GM23248 (cell line): ENCODE data around the gene TMIGD1. TPM values are rescaled to one million over a fixed set of nuclear protein-coding genes. Genes with fewer than 3 reads are reported as not detected.
A peak's percentile ranks its signal among the peaks of the same experiment; 100 is the strongest.

ENCODE experiments used
- DNase-seq: peaks from one replicate; pipeline ENCODE4 v3.0.0-alpha.2; 2015
- H2AFZ ChIP-seq: fragments of 200-600 bp; sonication (generic); 2 replicates; pipeline ENCODE4 v1.6.1; 2016; ENCODE audit warnings: antibody characterized with exemption
- H3F3A ChIP-seq: fragments of 200-600 bp; sonication (generic); 2 replicates; pipeline ENCODE4 v1.6.1; 2016; ENCODE audit warnings: mild to moderate bottlenecking, antibody characterized with exemption, mixed run types; ENCODE audit not compliant: insufficient read depth
- H3K27ac ChIP-seq: fragments of 200-600 bp; sonication (generic); 2 replicates; pipeline ENCODE4 v1.5.1; 2016; ENCODE audit warnings: mild to moderate bottlenecking
- H3K27me3 ChIP-seq: fragments of 200-600 bp; sonication (generic); replicated peaks from 2 replicates; pipeline ENCODE4 v1.6.1; 2016; ENCODE audit warnings: mild to moderate bottlenecking; ENCODE audit not compliant: insufficient read depth
- H3K36me3 ChIP-seq: fragments of 200-600 bp; sonication (generic); 2 replicates; pipeline ENCODE4 v1.6.1; 2016; ENCODE audit warnings: low read depth, mild to moderate bottlenecking
- H3K4me1 ChIP-seq: fragments of 200-600 bp; sonication (generic); 2 replicates; pipeline ENCODE4 v1.6.1; 2016; ENCODE audit warnings: mild to moderate bottlenecking; ENCODE audit not compliant: insufficient read depth
- H3K4me2 ChIP-seq: fragments of 200-600 bp; sonication (generic); one replicate; pipeline ENCODE4 v1.6.1; 2016; ENCODE audit warnings: mild to moderate bottlenecking; ENCODE audit not compliant: unreplicated experiment
- H3K4me3 ChIP-seq: fragments of 200-600 bp; sonication (generic); 2 replicates; pipeline ENCODE4 v1.5.1; 2016; ENCODE audit warnings: mild to moderate bottlenecking
- H3K79me2 ChIP-seq: fragments of 200-600 bp; sonication (generic); 2 replicates; pipeline ENCODE4 v1.6.1; 2016; ENCODE audit warnings: mild to moderate bottlenecking; ENCODE audit not compliant: insufficient read depth
- H3K9ac ChIP-seq: fragments of 200-600 bp; sonication (generic); 2 replicates; pipeline ENCODE4 v1.6.1; 2016; ENCODE audit warnings: mild to moderate bottlenecking
- H3K9me2 ChIP-seq: fragments of 200-600 bp; sonication (generic); 2 replicates; pipeline ENCODE4 v1.6.1; 2016; ENCODE audit warnings: mixed run types, mild to moderate bottlenecking, moderate library complexity; ENCODE audit not compliant: insufficient read depth
- H3K9me3 ChIP-seq: fragments of 200-600 bp; sonication (generic); one replicate; pipeline ENCODE4 v1.6.1; 2017; ENCODE audit warnings: low read depth
- H4K20me1 ChIP-seq: fragments of 200-600 bp; sonication (generic); 2 replicates; pipeline ENCODE4 v1.6.0; 2016; ENCODE audit not compliant: insufficient read depth
- EZH2 ChIP-seq: fragments of 200-600 bp; sonication (generic); IDR thresholded peaks from 2 replicates; pipeline ENCODE4 v1.6.1; 2018; ENCODE audit warnings: antibody characterized with exemption, mild to moderate bottlenecking; ENCODE audit not compliant: insufficient read depth, poor library complexity, severe bottlenecking
- EZH2phosphoT487 ChIP-seq: fragments of 200-600 bp; sonication (generic); IDR thresholded peaks from 2 replicates; pipeline ENCODE4 v1.6.1; 2018; ENCODE audit warnings: antibody characterized with exemption, moderate library complexity, mild to moderate bottlenecking, low read depth; ENCODE audit not compliant: insufficient read depth
- WGBS, 2 experiments: methylation state at CpG; one replicate each; pipeline ENCODE4 v1.1.6; 2015 to 2017; ENCODE audit warnings: low lambda C conversion rate in 2 of 2, low coverage in 1 of 2; ENCODE audit errors: missing lambda C conversion rate in 2 of 2; 5-methylcytosine and 5-hydroxymethylcytosine counted together
- in situ Hi-C: fragments of 300-500 bp; cut with MboI; formaldehyde crosslinking; loops from 2 replicates; pipeline ENCODE4 v1.15.0; 2020
- polyA plus RNA-seq: library from polyadenylated mRNA; unstranded; fragments of >200 nt; fragmentation: Nextera tagmentation; extraction: Ambion mirVana; gene quantifications from 2 replicates; pipeline ENCODE4 v1.2.1, GENCODE V29; 2016
- small RNA-seq: library from RNA; depleted of rRNA; stranded (forward); fragments of <200 nt; gene quantifications from one replicate; pipeline ENCODE3, GENCODE V24; 2014; ENCODE audit warnings: low read depth, low replicate concordance
- total RNA-seq: library from RNA; depleted of rRNA; stranded (reverse); fragments of >200 nt; shearing (Covaris generic); gene quantifications from 2 replicates; pipeline ENCODE4 v1.2.3, GENCODE V29; 2014; rRNA removed

Gene TMIGD1
- total and polyA plus RNA-seq, 2 experiments from 2014 or later, result not detected

GRCh38 chr17:30267625-30268024 lies 66.2 kb downstream of the TMIGD1 start:
- peak overlapping the region; percentile 18; the same call in 1 of the 2 replicates for H3K9ac ChIP-seq
- H3K36me3 ChIP-seq, result peaks cover 35% of the 10 kb centered on the region
- in situ Hi-C loops, result no loop called here
- no peaks in the 10 kb centered on the region for H4K20me1 ChIP-seq
- H3K4me2 ChIP-seq, result peak overlapping the region; percentile 21
- H3K9me2 ChIP-seq, result no peaks in the 10 kb centered on the region
- H3K27ac ChIP-seq, result peak overlapping the region; percentile 28
- WGBS, 2 experiments, result 69 to 74% methylated on average over 2 of the region's 2 CpGs
- peaks cover 16% of the 10 kb centered on the region for H3F3A ChIP-seq
- H3K4me1 ChIP-seq, result peaks cover 32% of the 10 kb centered on the region
- H2AFZ ChIP-seq, result no peak overlapping the region
- H3K79me2 ChIP-seq, result no peaks in the 10 kb centered on the region
- no peaks in the 10 kb centered on the region for H3K27me3 ChIP-seq
- H3K9me3 ChIP-seq, result no peaks in the 10 kb centered on the region
- peak; percentile 68 for DNase-seq
- H3K4me3 ChIP-seq, result no peak overlapping the region
- TF ChIP-seq EZH2phosphoT487 (no peak), EZH2 (no peak)

Small RNAs within 50 kb of the gene (small RNA-seq; reads per million reads assigned to genes)
- gene RF00019 (not detected), gene RNU6-1267P (not detected), gene RNU6-990P (not detected)

Other genes with a start within 250 kb of the TMIGD1 start
- gene NSRP1, start 217.2 kb downstream of the TMIGD1 start, total RNA-seq, result 7.7 and 11.8 TPM in 2 replicates
- gene NSRP1, start 217.2 kb downstream of the TMIGD1 start, polyA plus RNA-seq, result 53.5 and 54.8 TPM in 2 replicates
- gene SLC6A4, start 98.4 kb downstream of the TMIGD1 start, total RNA-seq, result not detected in 2 replicates
- 0.03 and 0.05 TPM in 2 replicates for gene SLC6A4, start 98.4 kb downstream of the TMIGD1 start, polyA plus RNA-seq
- gene BLMH, start 42.1 kb downstream of the TMIGD1 start, total RNA-seq, result 17.3 and 18.8 TPM in 2 replicates
- gene BLMH, start 42.1 kb downstream of the TMIGD1 start, polyA plus RNA-seq, result 22.4 and 22.9 TPM in 2 replicates
- gene CPD, start 44.9 kb upstream of the TMIGD1 start, total RNA-seq, result 82.5 and 121 TPM in 2 replicates
- gene CPD, start 44.9 kb upstream of the TMIGD1 start, polyA plus RNA-seq, result 24.6 and 28.0 TPM in 2 replicates
- gene GOSR1, start 143.4 kb upstream of the TMIGD1 start, total RNA-seq, result 16.9 and 20.2 TPM in 2 replicates
- 44.2 and 44.8 TPM in 2 replicates for gene GOSR1, start 143.4 kb upstream of the TMIGD1 start, polyA plus RNA-seq